SK-N-DZ (cell line): ENCODE data around the gene ZNF618. TPM values are rescaled to one million over a fixed set of nuclear protein-coding genes. Genes with fewer than 3 reads are reported as not detected.
A peak's percentile ranks its signal among the peaks of the same experiment; 100 is the strongest.

Source experiments
- DNase-seq: peaks from one replicate; pipeline ENCODE4 v3.0.0-alpha.2; 2015; ENCODE audit warnings: low spot score
- polyA plus RNA-seq, 2 experiments: library from polyadenylated mRNA; depleted of rRNA; stranded (reverse); fragments of >200 nt; gene quantifications; 2 replicates each; pipeline ENCODE4 v1.2.3, GENCODE V29; 2014

ZNF618 gene, protein sequence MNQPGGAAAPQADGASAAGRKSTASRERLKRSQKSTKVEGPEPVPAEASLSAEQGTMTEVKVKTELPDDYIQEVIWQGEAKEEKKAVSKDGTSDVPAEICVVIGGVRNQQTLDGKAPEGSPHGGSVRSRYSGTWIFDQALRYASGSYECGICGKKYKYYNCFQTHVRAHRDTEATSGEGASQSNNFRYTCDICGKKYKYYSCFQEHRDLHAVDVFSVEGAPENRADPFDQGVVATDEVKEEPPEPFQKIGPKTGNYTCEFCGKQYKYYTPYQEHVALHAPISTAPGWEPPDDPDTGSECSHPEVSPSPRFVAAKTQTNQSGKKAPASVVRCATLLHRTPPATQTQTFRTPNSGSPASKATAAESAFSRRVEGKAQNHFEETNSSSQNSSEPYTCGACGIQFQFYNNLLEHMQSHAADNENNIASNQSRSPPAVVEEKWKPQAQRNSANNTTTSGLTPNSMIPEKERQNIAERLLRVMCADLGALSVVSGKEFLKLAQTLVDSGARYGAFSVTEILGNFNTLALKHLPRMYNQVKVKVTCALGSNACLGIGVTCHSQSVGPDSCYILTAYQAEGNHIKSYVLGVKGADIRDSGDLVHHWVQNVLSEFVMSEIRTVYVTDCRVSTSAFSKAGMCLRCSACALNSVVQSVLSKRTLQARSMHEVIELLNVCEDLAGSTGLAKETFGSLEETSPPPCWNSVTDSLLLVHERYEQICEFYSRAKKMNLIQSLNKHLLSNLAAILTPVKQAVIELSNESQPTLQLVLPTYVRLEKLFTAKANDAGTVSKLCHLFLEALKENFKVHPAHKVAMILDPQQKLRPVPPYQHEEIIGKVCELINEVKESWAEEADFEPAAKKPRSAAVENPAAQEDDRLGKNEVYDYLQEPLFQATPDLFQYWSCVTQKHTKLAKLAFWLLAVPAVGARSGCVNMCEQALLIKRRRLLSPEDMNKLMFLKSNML
- 1.5 and 1.6 TPM in 2 replicates for polyA plus RNA-seq (2014; cell fraction: cytosol; rRNA removed)
- polyA plus RNA-seq (2014; cell fraction: nucleus; rRNA removed), result 1.1 and 4.9 TPM in 2 replicates

DNA sequence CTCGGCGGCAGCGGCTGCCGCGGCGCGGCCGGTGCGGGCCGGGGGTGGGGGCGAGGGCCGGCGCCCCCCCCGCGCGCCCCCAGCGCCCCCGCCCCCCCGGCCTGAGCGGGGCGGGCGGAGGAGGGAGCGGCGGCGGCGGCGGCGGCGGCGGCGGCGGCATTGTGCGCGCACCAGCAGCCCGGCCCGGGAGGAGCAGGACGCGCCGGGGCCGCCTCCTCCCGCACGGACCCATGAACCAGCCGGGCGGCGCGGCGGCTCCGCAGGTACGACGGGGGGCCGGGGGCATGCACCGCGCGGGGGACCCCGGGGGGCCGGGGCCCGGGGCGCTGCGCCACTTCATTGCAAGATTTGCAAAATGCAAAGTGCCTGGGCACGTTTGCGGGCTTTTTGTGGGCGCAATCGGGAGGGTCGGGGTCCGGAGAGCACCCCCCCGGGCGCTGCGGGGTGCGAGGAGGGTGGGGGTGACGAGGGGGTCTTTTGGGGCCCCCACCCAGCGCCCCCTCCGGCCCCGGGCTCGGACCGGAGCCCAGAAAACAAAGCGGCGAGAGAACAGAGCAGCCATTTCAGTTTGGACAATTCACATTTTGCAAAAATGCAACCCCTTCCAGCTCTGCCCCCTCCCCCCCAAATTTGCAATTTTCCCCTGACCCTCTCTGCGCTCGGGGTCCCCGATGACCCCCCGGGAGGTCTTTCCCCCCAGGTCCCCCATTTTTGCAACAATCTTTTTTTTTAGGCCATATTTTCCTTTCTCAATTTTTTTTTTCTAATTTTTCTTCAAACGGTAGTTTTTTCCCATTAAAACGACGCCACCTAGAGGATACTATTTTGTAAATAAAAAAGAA is at the start of gene ZNF618:
Gene ZNF618 (plus strand): TSS at position 159 of the 842 bp plus-strand sequence. CDS start 72 bp downstream, at position 231.
- DNase-seq, result peak; percentile 25

DNA sequence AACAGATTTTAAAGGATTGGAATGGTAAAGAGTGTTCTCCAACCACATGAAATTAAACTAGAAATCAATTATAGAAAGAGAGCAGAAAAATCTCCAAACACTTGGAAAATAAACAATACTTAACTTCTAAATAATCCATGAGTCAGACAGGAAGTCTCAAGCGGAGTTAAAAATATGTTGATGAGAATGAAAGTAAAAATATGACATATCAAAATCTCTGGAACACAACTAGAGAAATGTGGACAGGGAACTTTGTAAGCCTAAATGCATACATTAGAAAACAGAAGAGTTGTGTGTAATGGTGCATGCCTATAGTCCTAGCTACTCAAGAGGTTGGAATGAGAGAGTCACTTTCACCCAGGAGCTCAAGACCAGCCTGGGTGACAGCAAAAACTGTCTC is 47.9 kb upstream of the ZNF618 start:
- DNase-seq, result no peak

DNA sequence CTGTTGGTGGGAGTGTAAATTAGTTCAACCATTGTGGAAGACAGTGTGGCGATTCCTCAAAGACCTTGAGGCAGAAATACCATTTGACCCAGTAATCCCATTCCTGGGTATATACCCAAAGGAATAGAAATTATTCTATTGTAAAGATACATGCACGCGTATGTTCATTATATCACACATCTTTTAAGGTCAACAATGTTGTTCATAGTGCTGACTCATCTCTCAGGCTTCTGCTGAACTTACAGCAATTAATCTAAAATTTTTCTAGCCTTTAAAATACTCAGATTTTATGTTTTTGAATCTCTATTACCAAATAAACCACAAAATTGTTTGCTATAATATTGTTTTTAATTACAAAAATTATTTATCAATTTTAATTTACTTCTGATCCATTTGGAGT is 38.8 kb upstream of the ZNF618 start:
- DNase-seq, result no peak

DNA sequence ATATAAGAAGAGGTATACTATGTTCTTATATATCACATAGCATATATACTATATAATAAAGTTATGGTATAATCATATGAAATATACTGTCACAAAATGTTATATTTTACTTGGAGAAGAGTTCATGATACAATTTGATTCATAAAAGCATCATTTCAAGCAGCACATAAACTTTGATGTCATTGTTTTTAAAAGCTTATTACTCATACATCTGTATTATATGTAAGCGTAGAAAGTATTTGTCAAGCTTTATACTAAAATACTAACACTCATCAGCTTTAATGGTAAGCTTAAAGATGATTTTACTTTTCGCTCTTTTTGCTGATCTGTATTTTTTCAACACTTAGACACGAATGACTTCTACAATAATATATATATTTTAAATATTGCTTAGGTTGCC is 34.0 kb upstream of the ZNF618 start:
- no peak for DNase-seq

DNA sequence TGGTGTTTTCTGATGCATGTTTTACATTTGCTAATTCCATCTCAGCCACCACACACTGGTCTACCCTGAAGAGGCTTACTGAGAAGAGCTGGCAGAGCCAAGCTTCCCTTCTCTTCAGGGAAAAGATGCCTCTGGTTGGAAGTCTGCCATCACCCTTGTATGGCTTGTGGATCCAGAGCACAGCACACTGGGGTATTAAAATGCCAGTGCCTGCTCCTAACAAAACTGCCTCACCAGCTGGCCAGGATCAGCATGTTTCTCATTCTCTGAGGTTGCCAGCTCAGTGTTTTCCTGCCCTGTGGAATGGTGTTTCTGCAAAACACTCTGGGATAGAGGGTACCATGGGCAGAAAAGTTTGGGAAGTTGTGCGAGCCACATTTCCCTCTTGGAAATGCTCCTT is 31.6 kb upstream of the ZNF618 start:
- no peak for DNase-seq

DNA sequence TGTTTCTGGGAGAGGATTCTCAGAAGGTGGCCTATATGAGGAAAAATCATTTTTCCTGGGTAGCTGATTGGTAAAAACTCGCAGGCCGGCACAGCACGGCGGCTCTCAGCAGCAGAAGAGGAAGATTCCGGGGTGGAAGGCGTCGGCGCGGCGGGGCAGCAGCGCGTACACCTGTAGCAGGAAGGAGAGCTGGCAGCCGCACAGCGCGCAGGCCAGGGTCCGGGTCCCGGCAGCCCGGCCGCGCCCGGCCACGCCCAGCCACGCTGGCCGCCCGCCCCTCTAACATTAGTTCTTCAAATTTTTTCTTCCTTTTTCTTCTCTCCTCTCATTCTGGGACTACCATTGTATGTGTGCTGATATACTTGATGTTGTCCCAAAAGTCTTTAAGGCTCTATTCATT is 24.8 kb upstream of the ZNF618 start:
- DNase-seq, result no peak

DNA sequence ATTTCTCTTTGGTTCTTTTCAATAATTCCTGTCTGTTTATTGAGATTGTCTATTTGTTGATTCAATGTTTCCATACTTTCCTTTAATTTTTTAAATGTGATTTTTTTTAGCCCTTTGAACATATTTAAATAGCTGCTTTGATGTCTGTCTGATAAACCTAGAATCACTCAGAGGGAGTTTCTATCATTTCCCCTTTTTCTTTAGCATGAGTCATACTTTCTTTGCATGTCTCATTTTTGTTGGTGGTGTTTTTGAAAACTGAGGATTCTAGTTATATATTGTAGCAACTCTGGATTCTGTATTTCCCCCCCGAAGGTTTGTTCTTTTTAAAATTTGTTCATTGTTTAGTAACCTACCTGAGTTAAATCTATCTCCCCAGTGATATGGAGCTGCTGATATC is 24.2 kb upstream of the ZNF618 start:
- no peak for DNase-seq

DNA sequence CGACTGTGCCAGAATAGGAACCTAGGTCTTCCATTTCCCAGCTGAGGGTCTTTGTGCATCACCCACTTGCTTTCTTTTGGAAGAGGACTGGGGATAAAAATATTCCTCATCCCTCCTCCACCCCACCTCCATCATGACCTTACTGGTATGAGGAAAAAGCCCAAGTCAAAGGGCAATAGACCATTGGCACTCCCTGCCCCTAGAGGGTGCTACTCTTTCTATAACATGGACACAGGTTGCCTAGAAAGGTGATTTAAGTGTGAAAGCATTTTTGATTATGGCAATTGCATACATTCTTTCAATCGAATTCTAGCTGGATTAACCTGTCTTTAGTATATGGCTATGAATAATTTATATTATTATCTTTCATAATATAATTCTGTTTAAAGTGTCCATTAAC is 22.8 kb upstream of the ZNF618 start:
- no peak for DNase-seq

DNA sequence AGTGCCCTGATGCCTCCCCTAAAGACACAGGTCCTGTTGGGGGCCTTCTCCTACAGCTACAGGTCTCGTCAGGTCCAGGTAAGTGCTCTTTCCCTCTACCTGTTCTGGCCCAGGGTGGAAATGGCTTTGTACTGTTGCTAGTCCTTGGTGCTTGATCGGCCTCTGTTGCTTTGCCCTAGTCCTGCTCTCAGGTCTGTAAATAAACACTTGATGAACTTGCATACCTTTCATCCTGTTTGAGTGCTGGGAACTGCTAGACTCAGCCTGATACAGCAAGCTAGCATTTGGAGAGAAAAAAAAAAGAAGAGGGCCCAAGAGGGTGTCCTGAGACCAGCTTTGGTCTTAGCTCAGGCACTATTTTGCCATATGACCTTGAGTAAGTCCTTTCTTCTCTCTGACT is 21.8 kb upstream of the ZNF618 start:
- no peak for DNase-seq

DNA sequence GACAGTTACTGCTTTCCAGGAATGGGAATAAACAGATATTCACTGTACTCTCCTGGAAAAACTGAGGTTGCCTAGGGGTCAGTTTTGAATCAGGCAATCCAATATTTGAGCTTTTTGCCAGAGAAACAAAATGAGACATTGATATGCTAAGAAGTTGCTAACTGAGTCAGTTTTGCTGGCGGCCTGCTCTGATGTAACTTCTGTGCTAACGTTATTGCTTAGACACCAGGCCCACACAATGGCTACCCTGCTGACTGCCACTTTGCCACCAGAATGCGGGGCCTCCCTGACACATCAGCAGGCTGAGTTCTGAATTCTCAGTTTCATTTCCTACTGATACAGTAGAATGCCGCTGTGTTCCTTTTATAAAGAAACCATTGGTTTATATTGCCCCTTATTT is 18.2 kb upstream of the ZNF618 start:
- DNase-seq, result no peak

DNA sequence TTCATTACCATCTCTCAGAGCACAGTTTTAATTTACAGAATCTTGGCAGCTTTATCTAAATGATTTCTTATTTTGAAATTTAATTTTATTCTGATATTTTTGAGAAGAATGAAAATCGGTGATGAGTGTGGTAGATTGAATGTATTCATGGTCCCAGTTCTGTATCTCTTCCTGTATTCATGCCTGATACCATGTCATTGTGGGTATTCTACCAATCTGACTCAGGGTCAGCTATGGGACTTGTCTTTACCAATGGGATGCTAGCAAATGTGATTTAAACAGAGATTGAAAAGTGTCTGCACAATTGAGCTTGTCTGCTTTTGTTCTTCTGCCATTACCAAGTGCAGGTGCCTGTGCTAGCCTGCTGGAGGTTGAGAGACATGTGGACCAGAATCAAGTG is 17.8 kb upstream of the ZNF618 start:
- DNase-seq, result no peak

DNA sequence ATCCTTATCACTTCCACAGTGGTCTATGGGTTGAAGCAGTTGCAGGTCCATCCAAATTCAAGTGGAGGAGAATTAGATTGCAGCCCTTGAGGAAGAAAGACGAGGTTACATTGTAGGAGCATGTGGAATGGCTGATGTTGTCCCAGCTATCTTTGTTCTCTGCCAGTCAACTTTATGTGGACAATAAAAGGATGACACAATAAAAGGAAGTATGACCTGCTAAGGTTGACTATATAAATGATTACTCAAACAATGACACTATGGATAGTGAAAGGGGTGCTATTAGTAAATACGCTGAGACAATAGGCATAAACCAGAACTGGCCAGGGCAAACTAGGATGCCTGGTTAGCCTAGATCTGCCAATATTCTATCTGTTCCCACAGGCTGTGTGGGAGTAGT is 12.8 kb upstream of the ZNF618 start:
- DNase-seq, result no peak

DNA sequence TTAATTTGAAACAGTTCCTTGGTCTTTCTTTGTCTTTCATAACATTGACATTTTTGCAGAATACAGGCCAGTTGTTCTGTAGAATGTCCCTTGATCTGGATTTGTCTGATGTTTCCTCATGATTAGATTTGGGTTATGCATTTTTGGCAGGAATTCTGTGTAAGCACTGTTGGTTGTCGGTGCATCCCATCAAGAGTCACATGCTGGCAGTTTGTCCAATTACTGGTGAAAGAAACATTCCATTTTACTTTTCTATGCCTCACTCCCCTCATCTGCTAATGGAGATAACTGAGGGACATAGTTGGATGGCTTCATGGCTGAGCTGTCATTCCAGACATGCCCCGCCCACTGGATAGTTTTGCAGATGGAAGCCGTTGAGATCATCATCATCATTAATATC is 7.6 kb upstream of the ZNF618 start:
- no peak for DNase-seq

DNA sequence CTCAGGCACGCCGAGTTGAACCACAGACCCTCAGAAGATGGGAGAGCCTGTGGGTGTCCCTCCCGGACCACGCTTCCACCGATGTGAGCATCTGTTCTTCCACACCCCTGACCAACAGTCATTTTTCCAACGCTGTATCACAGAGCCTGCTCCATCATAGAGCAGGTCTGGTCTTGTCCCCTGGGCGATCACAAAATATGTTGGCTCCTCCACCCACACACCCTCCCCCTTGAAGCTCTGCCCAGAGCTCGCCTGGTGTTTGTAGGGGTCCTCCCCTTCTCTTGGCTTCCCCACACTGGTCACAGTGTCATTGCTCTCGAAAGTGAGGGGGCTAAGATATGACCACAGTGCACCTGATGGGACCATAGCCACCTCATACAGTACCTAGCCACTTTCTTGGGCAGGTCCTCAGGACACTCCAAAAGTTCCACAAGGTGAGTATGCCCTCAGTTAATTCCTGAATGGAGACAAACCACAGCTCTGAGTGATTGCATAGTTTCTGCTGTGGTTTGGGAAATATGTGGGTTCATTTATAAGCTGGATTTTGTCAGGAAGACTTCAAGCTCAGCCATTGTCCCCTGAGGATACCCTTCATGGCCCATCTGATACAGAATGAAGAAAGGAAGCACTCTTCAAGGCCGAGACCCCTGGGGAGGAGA is 3.5 kb upstream of the ZNF618 start:
- DNase-seq, result no peak

DNA sequence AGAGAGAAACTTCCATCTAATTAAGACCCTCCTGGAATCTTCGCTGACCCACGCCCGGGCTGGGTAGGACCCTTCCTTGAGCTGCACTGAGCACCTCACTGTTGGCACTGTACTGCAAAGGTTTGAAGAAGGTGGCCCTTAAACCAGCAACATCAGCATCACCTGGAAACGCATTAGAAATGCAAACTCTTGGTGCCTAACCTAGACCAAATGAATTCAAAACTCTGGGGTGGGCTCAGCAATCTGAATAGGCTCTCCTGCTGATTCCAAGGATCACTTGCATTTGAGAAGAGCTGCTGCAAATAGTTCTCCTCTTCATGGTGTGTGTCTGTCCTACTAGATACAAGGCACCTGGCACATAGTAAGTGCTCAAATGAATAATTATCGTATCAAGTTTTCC is 2.7 kb upstream of the ZNF618 start:
- DNase-seq, result no peak

DNA sequence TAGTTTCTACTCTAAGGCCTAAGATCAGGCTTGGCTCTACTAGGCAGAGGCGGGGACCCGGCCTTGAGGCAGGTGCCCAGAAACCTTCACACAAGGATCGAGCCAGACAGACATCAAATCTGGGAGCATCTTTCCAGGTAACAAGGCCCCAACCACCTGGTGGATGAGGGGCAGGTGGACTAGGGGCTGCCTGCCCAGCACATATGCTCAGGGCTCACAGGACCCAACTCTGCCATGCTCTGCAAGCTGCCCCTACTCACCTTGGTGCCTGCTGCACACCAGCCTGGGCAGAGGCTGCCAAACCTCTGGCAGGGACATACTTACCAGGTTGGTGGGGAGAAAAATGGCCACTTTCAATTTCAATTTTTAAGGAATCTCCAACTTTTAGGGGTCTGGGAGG is 2.2 kb upstream of the ZNF618 start:
- no peak for DNase-seq

DNA sequence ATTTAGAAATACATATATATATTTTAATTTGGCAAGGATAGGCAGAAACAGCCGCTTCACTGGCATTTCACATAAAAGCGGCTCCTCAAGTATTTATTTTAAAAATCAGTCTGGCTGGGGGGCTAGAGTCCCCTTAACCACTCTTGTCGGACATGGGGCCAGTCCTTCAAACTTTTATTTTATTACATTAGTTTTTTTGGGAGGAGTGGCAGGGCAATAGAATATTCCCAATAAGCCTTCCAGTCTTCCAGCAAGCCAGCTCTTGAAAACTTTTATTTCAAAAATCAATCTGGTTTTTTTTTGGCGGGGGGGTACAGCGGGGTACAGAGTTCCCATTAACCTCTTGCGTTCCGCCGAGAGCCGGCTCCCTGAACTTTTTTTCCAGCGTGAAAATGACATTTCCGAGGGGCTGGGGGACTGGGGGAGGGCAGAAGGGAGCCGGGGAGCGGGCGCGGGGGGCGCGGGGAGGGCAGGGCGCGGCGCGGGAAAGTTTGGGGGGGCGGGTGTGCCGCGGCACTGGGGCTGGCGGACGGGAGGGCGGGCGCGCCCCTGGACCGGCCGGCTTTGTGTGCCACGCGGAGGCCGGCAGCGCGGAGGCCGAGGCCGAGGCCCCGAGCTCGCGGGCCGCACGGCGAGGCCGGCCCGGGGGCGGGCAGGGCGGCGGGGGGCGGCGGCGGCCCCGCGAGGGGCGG is 504 bp upstream of the ZNF618 start:
- no peak for DNase-seq

DNA sequence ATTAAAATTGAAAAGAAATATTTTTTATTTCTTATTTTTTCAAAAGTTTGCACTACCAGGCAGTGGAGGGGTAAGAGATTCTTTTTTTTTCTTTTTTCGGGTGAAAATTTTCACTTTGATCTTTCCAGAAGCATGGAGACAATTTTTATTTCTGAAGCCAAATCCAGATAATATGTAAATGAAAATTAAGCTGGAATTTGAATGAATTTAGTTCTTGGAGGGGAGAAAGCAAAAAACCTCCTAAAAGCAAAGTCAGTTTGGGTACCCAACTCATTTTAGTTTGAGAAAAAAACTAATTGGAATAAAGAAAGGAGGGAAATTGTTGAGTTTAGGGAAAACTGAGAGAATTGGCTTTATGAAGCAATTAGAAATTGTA is 872 bp downstream of the ZNF618 start:
- DNase-seq, result no peak

DNA sequence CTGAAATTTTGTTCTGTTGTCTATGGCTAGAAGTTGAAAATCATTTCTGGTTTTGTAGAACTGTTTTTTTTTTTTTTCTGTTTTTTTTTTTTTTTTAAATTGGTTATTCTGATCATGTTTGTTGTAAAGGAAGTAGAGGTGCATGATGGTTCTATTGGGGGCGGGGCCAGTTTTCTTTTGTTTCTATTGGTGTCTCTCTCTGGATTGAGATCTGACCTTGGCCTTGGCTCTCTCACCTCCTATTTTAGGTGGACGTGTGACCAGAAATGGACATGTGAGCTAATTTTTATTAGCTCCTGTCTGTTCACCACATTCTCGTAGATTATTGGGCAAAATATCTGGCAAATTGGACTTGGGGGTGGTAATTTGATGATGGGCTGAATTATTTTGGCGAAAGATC is 3.2 kb downstream of the ZNF618 start:
- DNase-seq, result no peak

DNA sequence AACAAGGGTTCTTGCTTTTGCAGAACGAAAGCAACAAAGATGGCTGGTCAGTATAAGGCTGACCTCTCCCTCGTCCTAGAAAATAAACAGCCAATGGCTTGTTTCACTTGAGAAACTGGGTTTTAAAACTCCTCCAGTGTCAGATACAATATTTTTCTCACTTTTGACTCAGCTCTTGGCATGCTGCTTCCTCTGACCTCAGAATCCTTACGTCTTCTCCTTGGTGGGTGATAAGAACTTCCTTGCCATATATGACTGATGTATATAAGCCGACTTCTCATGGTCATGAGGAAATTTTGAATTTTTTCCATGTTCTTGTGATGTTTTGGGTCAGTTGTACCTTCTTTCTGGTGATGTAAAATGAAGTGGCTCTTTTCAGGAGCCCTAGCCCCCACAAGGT is 3.8 kb downstream of the ZNF618 start:
- DNase-seq, result no peak

DNA sequence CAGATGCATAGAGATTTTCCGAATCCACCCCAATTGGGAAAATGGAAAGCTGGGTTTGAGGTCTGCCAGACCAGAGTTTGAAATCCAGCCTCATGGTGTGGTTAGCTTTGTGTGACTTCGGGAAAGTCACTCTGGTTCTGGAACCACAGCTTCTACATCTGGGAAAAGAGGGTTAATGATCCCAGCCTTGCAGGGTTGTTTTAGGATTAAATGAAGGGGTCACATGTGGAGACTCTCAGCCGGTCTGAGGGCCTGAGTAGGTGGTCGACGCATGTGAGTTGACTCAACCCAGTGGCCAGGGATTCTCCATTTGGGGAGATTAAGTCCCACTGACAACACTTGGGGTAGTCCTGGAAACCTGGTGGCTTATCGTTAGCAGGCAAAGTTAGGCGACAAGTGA is 6.1 kb downstream of the ZNF618 start:
- no peak for DNase-seq
